Stimulated activated CD4-positive, alpha-beta T cell treated with anti-CD3 and anti-CD28 coated beads, Interleukin-4, amount 100 ng/mL, for 24 hours (primary cell): Measurements from ENCODE around the gene ARID4B.
"Not testable (repeated sequence)": the region's sequence is repeated elsewhere in the genome, so short reads cannot be mapped to it uniquely, and the experiment has no call there.

ENCODE experiments used
- DNase-seq: peaks from one replicate; pipeline ENCODE4 v3.0.0-alpha.2; 2020

Gene ARID4B

GRCh38 chr1:235293322-235293942 lies 34.5 kb downstream of the ARID4B start:
- DNase-seq = no peak

GRCh38 chr1:235292790-235293189 lies 35.2 kb downstream of the ARID4B start:
- DNase-seq = no peak

GRCh38 chr1:235291599-235292091 lies 36.3 kb downstream of the ARID4B start:
- no peak for DNase-seq

- no peak for DNase-seq
Measured at GRCh38 chr1:235290740-235291502, 37.1 kb downstream of the ARID4B start.

GRCh38 chr1:235289859-235290739 lies 37.9 kb downstream of the ARID4B start:
- DNase-seq = no peak

GRCh38 chr1:235287208-235287882 lies 40.6 kb downstream of the ARID4B start:
- no peak for DNase-seq

- no peak for DNase-seq
Measured at GRCh38 chr1:235286667-235287066, 41.3 kb downstream of the ARID4B start.

- no peak for DNase-seq
Measured at GRCh38 chr1:235284231-235284769, 43.7 kb downstream of the ARID4B start.

GRCh38 chr1:235283636-235284035 lies 44.3 kb downstream of the ARID4B start:
- DNase-seq = not testable (repeated sequence)

GRCh38 chr1:235280467-235280866 lies 47.5 kb downstream of the ARID4B start:
- DNase-seq = no peak

- DNase-seq = no peak
Measured at GRCh38 chr1:235279694-235280093, 48.3 kb downstream of the ARID4B start.

- no peak for DNase-seq
Measured at GRCh38 chr1:235278915-235279292, 49.1 kb downstream of the ARID4B start.

GRCh38 chr1:235278233-235278914 lies 49.6 kb downstream of the ARID4B start:
- no peak for DNase-seq

- no peak for DNase-seq
Measured at GRCh38 chr1:235277709-235278108, 50.3 kb downstream of the ARID4B start.

- no peak for DNase-seq
Measured at GRCh38 chr1:235275836-235276235, 52.1 kb downstream of the ARID4B start.

GRCh38 chr1:235275223-235275622 lies 52.8 kb downstream of the ARID4B start:
- no peak for DNase-seq

- no peak for DNase-seq
Measured at GRCh38 chr1:235272851-235273250, 55.1 kb downstream of the ARID4B start.

GRCh38 chr1:235270625-235271024 lies 57.4 kb downstream of the ARID4B start:
- no peak for DNase-seq

GRCh38 chr1:235269990-235270389 lies 58.0 kb downstream of the ARID4B start:
- DNase-seq = not testable (repeated sequence)

GRCh38 chr1:235268379-235269125 lies 59.4 kb downstream of the ARID4B start:
- no peak for DNase-seq

- no peak for DNase-seq
Measured at GRCh38 chr1:235266967-235267366, 61.0 kb downstream of the ARID4B start.
